COLO829 (cell line): ENCODE results near the gene FIG4.
"Not testable (repeated sequence)": the region's sequence is repeated elsewhere in the genome, so short reads cannot be mapped to it uniquely, and the experiment has no call there.

Experiments used
- DNase-seq: peaks from one replicate; pipeline ENCODE4 v3.0.0; 2012; ENCODE audit warnings: low spot score

Gene FIG4

DNA sequence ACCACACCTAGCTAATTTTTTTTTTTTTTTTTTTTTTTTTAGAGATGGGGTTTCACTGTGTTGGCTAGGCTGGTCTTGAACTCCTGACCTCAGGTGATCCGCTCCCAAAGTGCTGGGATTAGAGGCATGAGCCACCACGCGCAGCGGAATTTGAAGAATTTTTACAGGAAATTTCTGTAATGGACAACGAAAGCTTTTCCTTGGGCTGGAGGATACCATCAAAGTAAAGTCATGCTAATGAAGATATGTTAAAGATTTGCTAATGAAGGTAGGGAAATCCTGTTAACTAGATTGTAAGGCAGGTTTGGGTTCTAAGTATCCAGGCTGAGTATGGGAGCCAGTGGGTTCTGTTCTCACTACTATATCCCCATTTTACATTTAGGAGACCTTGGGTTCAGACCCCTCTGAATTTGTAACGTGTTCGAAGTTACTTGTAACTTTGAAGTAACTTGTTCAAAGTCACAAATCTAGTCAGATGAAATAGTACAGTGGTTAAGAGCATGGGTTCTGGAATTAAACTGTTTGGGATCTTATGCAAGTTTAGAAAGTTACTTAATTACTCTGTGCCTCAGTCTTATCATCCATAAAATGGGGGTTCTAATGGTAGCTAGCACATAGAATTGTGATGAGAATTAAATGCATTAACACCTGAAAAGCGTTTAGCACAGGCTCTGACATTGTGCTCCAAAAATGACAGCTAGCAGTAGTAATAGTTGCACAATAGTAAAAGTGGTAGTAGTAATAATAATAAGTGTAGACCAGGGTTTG is 163.6 kb downstream of the FIG4 start:
- no peak for DNase-seq

GRCh38 chr6:109855476-109856040 is 164.5 kb downstream of the FIG4 start:
- DNase-seq, result not testable (repeated sequence)

DNA sequence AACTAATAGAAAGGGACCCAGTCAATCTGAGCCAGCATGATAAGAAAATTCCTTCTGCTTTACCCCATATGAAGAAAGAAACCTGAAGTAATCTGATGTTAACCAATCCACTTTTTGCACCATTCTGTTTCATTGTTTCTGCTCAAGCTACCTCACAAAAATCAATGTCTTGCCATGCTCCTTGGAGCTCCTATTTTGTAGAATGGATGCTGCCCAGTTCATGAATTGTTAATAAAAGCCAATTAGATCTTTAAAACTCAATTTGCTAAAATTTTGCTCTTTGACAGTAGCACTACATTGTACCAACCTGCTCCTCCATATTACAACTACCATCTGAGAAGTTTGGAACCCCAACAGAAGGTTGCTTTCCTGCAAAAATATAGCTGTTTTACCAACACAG is 170.8 kb downstream of the FIG4 start:
- no peak for DNase-seq

GRCh38 chr6:109864050-109864449 is 173.0 kb downstream of the FIG4 start:
- no peak for DNase-seq

DNA sequence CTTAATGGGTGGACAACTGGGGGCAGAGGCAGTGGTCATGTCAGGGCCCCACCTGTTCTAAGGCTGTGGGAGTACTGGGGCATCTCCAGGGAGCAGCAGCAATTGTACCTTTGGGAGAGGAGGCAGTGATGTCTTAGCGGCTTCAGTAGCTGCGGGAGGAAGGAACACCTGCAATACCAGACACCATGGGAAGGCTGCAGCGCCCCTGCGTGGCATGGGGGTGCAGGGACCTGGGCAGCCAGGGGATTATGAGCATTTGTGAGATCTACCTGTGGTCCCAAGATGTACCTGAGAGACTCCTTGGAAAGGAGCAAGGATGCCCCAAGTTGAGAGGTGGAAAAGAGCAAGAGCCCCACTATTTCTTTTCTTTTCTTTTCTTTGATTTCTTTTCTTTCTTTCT is 174.9 kb downstream of the FIG4 start:
- DNase-seq, result no peak

DNA sequence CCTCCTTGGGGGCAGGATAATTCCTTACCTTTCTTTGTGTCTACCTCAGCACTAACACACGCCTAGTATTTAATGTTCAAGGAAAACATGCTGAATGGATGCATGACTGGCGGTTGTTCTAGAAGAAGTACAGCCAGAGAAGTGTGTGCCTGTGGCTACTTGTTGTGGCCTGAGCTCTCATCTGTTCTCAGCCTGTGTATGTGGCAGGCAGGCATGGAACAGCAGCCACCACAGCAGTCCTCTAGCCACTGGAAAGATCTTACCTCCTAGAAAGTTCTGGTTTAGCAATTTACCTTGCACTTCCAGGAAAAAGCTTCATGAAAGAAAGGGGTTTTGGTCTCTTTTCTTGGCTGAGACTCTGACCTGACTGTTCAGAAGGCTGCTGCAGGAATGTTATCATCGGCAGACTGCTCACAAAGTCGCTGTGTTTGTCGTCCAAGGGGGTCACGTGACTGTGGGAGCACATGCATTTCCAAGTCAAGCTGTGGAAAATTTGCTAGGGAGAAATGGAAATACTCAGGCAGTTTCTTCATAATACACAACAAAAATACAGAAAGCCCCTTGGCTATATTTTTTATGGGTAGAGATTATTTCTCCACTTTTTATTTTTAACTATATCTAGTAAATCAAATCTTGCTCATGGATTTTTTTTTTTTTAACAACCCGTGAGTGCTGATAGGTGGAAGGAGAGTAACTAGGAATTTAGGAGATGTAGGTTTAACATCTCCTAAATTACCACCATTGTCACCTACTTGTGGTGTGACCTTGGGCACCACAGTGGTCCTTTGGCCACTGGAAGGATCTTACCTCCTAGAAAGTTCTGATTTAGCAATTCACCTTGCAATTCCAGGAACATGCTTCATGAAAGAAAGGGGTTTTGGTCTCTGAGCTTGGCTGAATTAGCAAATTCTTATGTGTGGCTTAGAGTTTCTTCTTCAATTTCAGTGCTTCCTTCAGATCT is 176.2 kb downstream of the FIG4 start:
- peak; percentile 6 for DNase-seq

- no peak for DNase-seq
These were observed 176.9 kb downstream of the FIG4 start for GRCh38 chr6:109867970-109868358.

- peak; percentile 49 for DNase-seq
These were observed 178.4 kb downstream of the FIG4 start for GRCh38 chr6:109869398-109870088.

DNA sequence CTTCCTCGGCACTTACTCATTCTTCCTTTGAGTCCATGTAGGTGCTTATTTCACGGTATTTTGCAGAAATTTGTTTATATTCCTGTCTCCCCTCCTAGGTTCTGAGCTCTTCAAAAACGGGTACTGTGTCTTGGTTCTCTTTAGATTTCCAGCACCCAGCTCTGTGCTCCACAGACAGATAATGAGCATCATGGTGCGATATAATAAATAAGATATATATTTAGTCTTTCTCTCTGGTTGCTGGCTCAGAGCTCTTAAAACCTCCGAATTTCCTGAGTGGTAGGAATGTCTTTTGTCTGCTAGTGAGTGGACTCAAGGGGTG is 179.0 kb downstream of the FIG4 start:
- no peak for DNase-seq

DNA sequence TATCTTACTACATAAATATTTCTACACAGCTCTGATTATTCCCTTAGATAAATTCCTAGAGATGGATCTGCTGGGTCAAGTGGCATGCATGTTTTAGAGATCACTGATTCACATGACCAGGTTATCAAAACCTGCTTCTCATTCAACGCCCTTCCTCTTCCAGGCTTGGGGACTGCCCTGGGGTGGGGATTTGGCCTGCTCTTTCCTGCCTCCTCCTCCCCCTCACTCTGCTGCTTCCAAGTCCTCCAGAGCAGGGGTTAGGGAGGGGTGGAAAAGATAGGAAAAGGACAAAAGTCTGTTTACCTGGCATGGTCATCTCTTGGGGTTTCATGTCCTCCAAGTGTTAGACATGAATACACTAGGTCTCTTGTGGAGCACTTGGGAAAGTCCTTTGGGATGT is 181.5 kb downstream of the FIG4 start:
- DNase-seq, result no peak

DNA sequence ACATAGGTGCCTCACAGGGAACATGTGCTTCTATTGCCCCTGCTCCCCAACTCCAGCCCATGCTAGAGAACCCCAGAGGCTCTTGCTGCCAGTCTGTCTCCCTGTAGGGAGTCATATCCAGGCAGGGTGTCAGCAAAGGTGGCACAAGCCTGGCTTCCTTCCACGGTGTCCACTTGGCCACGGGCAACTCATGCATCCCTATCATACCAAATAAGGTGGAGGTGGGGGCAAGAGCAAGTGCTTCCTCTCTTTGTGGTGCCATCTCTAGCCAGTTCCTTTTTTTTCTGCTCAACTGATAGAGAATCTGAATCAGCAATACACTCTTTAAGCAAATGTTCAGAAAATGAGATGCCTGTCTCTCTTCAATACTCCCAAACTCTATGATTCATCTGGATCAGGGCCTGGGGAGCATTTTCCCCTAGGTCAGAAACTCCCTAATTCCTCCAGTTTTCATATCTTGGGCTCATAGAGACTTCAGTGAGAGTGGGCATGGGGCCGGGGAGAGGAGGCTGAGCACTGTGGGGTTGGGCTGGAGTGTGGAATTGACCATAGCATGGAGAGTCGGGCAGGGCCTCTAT is 182.0 kb downstream of the FIG4 start:
- DNase-seq, result no peak

GRCh38 chr6:109874086-109874485 is 183.0 kb downstream of the FIG4 start:
- no peak for DNase-seq

- DNase-seq, result no peak
These were observed 183.5 kb downstream of the FIG4 start for GRCh38 chr6:109874621-109875020.
